ENCODE measurements around the gene FOXR1.

FOXR1 gene

GRCh38 chr11:118971646-118972045 lies at the start of gene FOXR1:
Gene FOXR1, plus strand, starts transcription at chr11:118971761. Its CDS starts 171 bp downstream, at chr11:118971932.
- Histone ChIP-seq H3K4me3 (ENCODE audit: low read depth in 1 of 2, low read length in 1 of 2) (no peak within 1 kb of the TSS), H3K36me3 (no peaks in the 10 kb centered on the region), H3K4me1 (ENCODE audit: control insufficient read depth in 1 of 2, insufficient read depth in 1 of 2, low read depth in 1 of 2, low read length in 1 of 2) (no peaks in the 10 kb centered on the region), H3K9me3 (no peaks in the 10 kb centered on the region), H3K27me3 (peaks cover 42% of the 10 kb centered on the region), H3K27ac (no peak within 1 kb of the TSS)
- TF ChIP-seq CTCF (IDR thresholded peaks at IDR 0.05) = no peak

GRCh38 chr11:118921929-118922744 lies 49.4 kb upstream of the FOXR1 start:
- H3K36me3 ChIP-seq = no peaks in the 10 kb centered on the region
- H3K27me3 ChIP-seq = peaks cover 20% of the 10 kb centered on the region
- no peak overlapping the region for H3K27ac ChIP-seq
- peaks cover 62 to 67% of the 10 kb centered on the region in 2 experiments for H3K4me1 ChIP-seq (ENCODE audit: control insufficient read depth in 1 of 2, insufficient read depth in 1 of 2, low read depth in 1 of 2, low read length in 1 of 2)
- H3K4me3 ChIP-seq (ENCODE audit: low read depth in 1 of 2, low read length in 1 of 2) = no peak overlapping the region
- H3K9me3 ChIP-seq = no peaks in the 10 kb centered on the region
- no peak for TF ChIP-seq CTCF (IDR thresholded peaks at IDR 0.05)

GRCh38 chr11:118922745-118923627 lies 48.6 kb upstream of the FOXR1 start:
- peaks cover 59 to 63% of the 10 kb centered on the region in 2 experiments for H3K4me1 ChIP-seq (ENCODE audit: control insufficient read depth in 1 of 2, insufficient read depth in 1 of 2, low read depth in 1 of 2, low read length in 1 of 2)
- TF ChIP-seq CTCF (IDR thresholded peaks at IDR 0.05) = no peak
- no peak overlapping the region for H3K27ac ChIP-seq

GRCh38 chr11:118923721-118924587 lies 47.6 kb upstream of the FOXR1 start:
- no peak for TF ChIP-seq CTCF (IDR thresholded peaks at IDR 0.05)
- Histone ChIP-seq H3K27ac (peak overlapping the region; percentile 66), H3K27me3 (peaks cover 15% of the 10 kb centered on the region), H3K4me1 (ENCODE audit: control insufficient read depth in 1 of 2, insufficient read depth in 1 of 2, low read depth in 1 of 2, low read length in 1 of 2) (peaks cover 66 to 70% of the 10 kb centered on the region in 2 experiments), H3K9me3 (no peaks in the 10 kb centered on the region), H3K4me3 (ENCODE audit: low read depth in 1 of 2, low read length in 1 of 2) (peak overlapping the region; percentile 73 to 76), H3K36me3 (no peaks in the 10 kb centered on the region)

More at GRCh38 chr11:118922745-118923627, 48.6 kb upstream of the FOXR1 start:
- no peak overlapping the region for H3K4me3 ChIP-seq (ENCODE audit: low read depth in 1 of 2, low read length in 1 of 2)
- H3K27me3 ChIP-seq = peaks cover 20% of the 10 kb centered on the region
- no peaks in the 10 kb centered on the region for H3K9me3 ChIP-seq
- no peaks in the 10 kb centered on the region for H3K36me3 ChIP-seq

All from neutrophil (primary cell).